Activated T-helper 1 cell treated with anti-CD3 and anti-CD28 coated beads, Interleukin-2, amount 50 U/mL, for 16 hours (primary cell): Measurements from ENCODE around the gene PTH1R.

Experiments
- DNase-seq, 2 donors: peaks; one replicate each; pipeline ENCODE4 v3.0.0-alpha.2; 2020; ENCODE audit warnings: low read depth in 1 of 2, low spot score in 1 of 2

PTH1R gene

DNA sequence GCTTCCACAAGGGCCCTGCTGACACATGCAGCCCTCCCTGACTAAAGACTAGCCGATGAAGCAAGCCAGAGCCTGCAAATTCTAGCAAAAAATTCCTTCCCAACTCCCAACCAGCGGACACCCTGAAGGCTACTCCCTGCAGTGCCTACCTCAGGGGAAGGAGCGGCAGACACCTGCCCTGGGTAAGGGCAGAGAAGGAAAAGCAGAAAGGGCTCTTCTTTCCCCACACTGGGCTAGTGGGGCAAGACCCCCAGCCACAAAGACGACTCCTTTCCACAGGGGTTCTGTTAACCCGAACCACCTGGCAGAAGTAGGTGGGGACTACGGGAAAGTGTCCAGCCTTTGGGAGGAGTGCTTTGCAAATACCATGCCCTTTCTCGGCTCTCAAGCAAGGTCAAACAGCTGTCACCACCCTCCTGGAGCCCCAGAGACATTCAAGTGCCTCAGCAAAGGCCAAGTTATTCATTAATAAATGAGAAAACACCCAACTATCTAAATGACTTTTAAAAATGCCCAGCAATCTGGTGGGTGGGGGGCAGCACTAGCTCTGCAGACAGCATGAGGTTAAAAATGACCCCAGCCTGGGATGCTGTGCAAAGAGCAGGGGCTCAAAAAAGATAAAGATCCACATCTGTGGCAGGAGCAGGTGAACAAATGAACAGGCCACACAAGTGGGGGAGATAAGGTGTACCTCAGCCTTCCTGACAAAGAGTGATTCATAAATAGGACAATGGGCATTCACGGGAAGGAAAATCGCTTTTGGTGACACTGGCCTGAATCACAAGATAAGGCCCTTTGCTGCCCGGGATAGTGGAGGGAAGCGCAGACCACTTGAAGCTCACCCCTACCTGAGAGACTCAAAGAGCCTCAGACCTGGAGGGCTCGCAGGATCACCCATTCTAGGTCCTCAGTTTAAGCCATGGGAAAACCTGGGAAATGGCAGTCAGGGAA, 66.0 kb downstream of the PTH1R start:
- no peak for DNase-seq

DNA sequence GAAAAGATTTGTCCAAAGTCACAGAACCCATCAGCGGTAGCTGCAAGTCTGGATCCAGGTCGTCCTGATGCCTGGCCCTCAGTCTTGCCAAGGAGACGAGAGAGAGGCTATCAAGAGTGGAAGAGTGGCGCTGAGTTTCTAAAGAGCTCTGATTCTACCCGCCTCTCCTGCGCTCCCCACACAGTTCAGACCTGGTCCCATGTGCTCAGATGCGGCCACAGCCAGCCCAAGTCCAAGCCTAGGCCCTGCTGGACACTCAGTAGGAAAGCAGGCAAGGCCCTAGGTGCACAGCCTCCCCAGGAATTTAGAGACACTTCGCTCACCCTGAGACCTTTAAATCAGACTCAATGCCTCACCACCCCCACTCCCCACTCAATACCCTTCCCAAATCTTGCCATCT, 66.7 kb downstream of the PTH1R start:
- DNase-seq: no peak

DNA sequence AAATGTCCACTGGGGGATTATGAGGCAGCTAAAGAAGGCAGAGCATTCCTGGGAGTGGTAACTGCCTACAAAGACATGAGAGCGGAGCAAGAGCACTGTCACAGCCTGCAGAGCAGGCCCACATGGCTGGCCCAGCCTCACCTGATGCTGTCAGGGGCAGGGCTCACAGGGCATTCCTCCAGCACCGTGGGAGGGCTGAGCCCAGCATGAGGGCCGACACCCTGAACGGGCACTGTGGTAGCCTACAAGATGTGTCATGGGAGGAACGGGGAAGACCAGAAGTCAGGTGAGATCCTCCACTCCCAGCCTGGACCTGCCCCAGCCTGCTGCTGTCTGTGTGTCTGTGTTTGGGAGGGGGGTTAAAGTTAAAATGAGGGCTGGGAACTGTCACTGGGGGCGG, 68.9 kb downstream of the PTH1R start:
- DNase-seq: no peak

DNA sequence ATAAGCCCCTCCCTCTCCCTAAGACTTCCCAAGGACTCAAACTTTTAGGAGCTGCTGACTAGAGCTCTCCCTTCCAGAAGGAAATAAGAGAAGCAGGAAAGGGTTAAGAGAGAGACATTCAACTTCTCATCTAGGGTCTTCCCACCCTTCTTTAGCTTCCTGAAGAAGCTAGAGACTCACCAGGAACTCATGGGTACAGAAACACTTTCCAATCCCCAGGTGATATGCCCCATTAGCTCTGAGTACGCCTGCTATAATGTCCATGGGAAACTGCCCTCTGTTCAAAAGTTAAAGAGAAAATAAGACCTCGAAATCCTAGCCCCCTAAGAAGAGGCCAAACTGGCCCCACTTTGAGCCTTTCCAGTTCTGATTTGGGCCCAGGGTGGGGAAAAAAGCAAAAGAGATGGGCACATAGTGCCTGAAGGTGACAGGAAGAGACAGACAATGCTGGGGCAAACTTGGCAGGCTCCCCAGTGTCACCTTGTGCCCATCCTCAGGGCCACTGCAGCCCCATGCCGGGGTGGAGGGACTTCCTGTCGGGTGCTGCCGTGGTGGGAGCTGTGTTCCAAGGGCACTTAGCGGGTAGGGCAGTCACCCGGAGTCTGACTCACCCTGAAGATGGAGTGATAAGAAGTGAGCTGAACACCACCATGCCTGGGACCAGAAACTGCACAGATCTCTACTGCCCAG, 69.5 kb downstream of the PTH1R start:
- peak; percentile 51 to 63 for DNase-seq

DNA sequence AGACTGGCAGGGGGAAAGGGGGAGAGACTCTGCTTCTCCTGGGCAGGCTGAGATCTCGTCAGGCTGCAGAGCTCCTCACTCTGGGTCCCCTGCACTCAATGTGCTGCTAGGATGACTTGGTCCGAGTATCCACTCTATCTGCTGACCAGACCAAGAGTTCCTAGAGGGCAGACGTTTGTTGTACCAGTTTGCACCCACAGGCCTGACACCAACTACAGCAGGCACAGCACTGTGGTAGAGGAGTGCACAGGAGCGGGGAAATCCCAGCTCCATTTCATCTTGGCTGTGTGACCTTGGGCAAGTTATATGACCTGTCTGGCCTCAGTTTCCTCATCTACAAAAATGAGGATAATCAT, 70.0 kb downstream of the PTH1R start:
- no peak for DNase-seq

DNA sequence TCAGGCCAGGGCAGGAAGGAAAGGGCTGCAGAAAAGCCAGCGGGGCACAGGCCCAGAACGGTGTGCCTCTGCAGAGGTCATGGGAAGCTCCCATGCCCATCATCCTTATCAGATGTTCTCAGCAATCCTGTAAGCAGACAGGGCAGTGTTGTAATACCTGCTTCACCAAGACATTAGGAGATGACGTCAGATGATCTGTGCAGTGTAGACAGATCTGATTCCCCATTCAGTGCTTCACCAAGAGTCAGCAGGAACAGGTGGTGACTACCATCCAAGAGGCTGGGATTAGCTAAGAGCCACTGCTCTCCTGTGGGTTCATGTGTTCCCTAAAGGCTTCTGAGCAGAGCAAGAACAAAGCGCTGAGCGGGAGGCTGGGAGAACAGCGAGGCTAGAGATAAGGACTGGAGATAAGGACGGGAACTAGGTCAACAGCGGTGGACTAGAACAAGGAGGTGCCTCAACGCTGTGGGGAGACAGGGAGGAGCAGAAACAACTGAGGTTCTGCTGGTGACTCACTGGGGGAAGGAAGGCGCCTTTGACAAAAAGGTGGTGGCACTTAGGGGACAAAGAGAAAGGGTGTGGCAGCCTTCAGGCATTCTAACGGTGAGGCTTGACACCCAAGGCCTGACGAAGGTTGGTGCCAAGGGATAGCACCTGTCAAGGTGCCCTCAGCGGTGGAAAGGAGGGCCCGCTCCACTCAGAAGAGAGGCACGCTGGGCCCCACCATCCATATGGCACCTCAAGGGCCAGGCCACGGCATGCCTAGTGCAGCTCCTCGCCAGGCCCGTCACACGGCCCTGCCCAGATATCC, 70.7 kb downstream of the PTH1R start:
- peak; percentile 47 to 50 for DNase-seq

DNA sequence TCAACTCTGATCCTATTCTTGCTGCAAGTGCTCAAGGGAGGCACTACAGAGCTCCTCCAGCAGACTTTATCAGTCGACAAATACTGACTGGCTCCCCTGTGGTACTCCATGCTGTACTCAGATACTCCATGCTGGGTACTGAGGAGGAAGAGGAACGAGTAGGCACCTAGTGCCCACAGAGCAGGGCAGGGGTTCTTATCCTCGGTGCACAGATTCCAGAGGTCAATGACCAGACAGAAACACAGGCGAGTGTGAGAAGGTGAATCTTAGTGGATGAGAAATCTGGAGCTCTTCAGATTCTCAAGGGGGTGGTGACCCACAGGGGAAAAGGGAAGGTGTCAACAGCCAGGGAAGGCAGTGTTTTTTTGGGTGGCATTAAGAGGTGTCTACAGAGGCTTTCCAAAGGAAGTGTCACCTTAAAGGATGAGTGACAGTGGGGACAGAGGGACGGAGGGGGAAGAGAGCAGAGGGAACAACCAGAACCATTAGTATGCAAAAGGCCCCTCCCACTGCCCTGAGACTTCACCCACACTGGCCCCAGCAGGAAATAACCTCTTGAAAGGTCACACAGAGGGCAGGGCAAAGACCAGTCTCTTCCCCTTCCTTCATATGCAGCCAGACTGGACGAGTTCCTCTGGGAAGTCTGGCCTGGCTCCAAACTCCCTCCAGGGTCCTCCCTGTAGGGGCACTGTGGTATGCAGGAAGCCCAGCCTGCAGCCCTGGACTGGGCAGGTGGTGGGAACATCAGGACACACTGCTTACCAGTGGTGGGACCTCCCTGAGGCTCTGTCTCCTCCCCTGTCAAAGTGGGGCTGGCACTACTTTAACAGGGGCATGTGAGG, 71.5 kb downstream of the PTH1R start:
- no peak for DNase-seq

DNA sequence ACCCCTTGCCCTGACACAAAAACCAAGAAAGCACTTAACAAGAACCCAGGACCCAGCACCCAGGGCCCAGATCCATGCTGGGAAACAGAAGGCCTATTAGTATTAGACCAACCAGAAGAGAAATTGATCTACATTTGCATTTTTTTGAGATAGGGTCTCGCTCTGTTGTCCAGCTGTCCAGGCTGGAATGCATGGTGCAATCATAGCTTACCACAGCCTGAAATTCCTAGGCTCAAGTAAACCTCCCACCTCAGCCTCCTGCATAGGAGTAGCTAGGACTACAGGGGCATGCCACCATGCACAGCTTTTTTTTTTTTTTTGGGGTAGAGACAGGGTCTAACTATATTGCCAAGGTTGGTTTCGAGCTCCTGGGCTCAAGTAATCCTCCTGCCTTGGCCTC, 72.7 kb downstream of the PTH1R start:
- DNase-seq: no peak

DNA sequence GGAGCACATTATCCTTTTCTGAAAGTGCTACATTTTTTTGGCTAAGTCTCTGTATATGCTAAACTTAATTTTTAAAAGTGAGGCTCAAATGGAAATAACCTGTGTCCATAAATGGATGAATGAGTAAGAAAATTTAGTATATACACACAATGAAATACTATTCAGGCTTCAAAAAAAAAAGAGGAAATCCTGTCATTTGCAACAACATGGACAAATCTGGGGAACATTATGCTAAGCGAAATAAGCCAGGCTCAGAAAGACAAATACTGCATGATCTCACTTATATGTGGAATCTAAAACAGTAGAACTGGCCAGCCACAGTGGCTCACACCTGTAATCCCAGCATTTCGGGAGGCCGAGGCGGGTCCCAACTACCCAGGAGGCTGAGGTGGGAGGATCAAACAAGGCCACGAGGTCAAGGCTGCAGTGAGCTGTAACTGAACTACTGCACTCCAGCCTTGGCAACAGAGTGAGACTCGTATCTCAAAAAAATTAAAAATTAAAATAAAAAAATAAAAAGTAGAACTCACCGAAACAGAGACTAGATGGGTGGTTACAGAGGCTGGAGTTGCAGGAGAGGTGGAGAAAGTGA, 73.2 kb downstream of the PTH1R start:
- no peak for DNase-seq

DNA sequence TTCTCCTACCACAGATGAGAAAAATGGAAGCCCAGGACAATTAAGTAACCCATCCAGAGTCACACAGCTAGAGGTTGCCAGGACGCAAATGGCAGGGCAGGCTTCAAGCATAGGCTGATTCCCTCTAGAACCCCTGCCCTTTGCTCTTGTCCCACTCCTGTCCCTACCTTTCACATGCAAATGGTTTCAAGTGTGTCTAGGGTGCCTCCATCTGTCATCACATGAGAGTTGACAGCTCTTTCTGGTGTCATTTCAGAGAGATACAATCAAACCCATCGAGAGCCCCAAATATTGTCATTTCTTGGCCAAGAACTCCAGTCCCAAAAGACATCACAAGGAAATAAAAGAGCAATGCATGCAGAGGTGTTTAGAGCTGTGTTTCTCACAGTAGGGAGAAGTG, 75.3 kb downstream of the PTH1R start:
- DNase-seq: no peak
